HCT116 (cell line): ENCODE measurements around the gene TMEM178B.

Experiments used
- CTCF ChIP-seq, 3 experiments: fragments of 200-600 bp in 1 of 3; sonication (generic) in 1 of 3; IDR thresholded peaks in 2 of 3; conservative IDR thresholded peaks in 1 of 3; 2 replicates each; pipeline ENCODE4 v1.5.1; 2012 to 2017; ENCODE audit warnings: low read depth in 2 of 3, low read length in 2 of 3, antibody characterized with exemption in 1 of 3, borderline replicate concordance in 1 of 3, control low read depth in 1 of 3, mild to moderate bottlenecking in 1 of 3, mixed read lengths in 1 of 3, mixed run types in 1 of 3, moderate library complexity in 1 of 3; ENCODE audit not compliant: insufficient read depth in 1 of 3
- FOSL1 ChIP-seq: IDR thresholded peaks from 2 replicates; pipeline ENCODE4 v1.6.1; 2012; ENCODE audit warnings: low read depth
- POLR2A ChIP-seq: IDR thresholded peaks from 2 replicates; pipeline ENCODE4 v1.7.0; 2011; ENCODE audit warnings: borderline replicate concordance; ENCODE audit not compliant: insufficient read depth, insufficient read length; ENCODE audit errors: extremely low read depth
- POLR2AphosphoS5 ChIP-seq: IDR thresholded peaks from 2 replicates; pipeline ENCODE4 v1.6.1; 2011; ENCODE audit warnings: mild to moderate bottlenecking, low read depth, low read length, moderate library complexity
- RAD21 ChIP-seq: IDR thresholded peaks from 2 replicates; pipeline ENCODE4 v1.6.1; 2012; ENCODE audit warnings: low read depth, mild to moderate bottlenecking
- REST ChIP-seq: IDR thresholded peaks from 2 replicates; pipeline ENCODE4 v1.6.1; 2012; ENCODE audit warnings: low read depth
- SP1 ChIP-seq: IDR thresholded peaks from 2 replicates; pipeline ENCODE4 v1.6.1; 2012; ENCODE audit warnings: low read depth
- ZNF274 ChIP-seq: fragments of 200-500 bp; sonication (Bioruptor generic); IDR thresholded peaks from 2 replicates; pipeline ENCODE4 v1.6.1; 2014; ENCODE audit warnings: mild to moderate bottlenecking, low read depth, low read length, inconsistent platforms

- peak; percentile 47 to 55 (median 54); a peak in 5 of 6 replicates for TF ChIP-seq CTCF (IDR thresholded peaks at IDR 0.05 in 2 of 3, conservative IDR thresholded peaks at IDR 0.05 in 1 of 3; ENCODE audit: borderline replicate concordance in 1 of 3, insufficient read depth in 1 of 3, low read depth in 2 of 3, low read length in 2 of 3)
- TF ChIP-seq ZNF274 = no peak
- TF ChIP-seq POLR2AphosphoS5 = no peak
- TF ChIP-seq RAD21 = peak; percentile 80
- TF ChIP-seq POLR2A = no peak
- no peak for TF ChIP-seq FOSL1
- no peak; the same call in 1 of the 2 replicates for TF ChIP-seq REST
- no peak for TF ChIP-seq SP1
Observed at GRCh38 chr7:141220263-141220880, 146.5 kb downstream of the TMEM178B start.
